HG02970 (cell line): ENCODE measurements around the gene UCN.

ENCODE experiments used
- ATAC-seq: cut with Tn5 transposase; IDR thresholded peaks from one replicate; pipeline ENCODE4 v1.9.1; 2021; ENCODE audit warnings: mild to moderate bottlenecking, moderate library complexity, moderate number of reproducible peaks; ENCODE audit not compliant: unreplicated experiment, low FRiP score

UCN gene

DNA sequence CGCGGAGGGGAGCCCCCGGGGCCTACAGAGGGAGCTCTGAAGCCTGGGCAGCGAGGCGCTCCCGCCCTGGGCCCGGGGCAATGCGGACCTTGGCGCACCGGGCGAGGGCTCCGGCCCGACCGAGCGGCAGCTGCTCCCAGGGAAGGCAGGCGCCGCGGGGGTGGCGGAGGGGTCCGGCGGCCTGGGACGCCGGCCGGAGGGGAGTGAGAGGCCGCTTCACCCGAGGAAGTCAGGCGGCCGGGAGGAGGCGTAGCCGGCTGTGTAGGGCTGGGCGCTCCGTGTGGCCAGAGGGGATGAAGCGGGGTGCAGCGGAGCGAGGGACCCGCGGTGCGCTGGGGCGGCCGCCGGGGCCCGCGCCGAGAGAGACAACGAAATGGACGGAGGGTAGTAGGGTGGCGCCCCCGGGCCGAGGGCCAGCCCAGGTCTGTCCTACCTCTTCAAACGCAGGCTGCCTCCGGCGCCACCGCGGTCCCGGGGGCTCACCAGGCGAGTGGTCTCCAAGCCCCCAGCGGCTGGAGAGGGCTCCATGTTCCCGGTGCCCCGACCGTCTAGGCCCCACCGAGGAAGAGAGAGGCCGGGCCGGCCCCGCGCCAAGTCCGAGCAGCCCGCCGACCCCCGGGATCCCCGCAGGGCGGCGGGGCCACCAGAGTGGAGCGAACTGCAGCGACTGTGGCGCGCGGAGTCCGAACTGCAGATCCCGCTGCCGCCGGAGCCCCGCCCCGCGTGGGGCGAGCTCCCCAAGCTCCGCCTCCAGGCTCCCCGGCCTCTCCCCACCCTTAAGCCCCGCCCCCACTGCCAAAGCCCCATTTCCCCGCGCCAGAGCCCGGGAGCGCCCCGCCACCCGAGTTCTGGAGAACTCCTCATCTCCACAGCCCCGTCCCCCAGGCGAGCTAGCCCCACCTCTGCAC, 45.6 kb downstream of the UCN start, which contains the start of gene SLC30A3:
SLC30A3 (minus strand) TSS at position 669 of the 908 bp plus-strand sequence; CDS start at position 528, 141 bp downstream.
- ATAC-seq: no peak

DNA sequence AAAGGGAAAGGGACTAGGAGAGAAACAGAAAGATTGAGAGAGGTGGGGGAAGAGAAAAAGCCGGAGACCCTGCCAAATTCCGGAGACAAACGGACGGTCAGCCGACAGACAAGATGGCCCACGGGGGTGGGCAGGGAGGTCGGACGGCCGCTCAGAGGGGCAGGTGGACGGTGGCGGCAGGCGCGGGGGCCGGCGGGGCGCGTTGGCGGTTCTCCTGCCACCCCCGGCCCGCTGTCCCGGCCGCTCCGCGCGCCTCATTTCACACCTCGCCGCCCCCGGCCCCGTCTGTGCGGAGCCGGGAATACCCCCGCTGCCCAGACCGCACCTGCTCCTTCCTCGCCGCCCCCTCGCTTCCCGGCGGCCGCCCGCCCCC, 46.3 kb downstream of the UCN start:
- ATAC-seq: no peak

DNA sequence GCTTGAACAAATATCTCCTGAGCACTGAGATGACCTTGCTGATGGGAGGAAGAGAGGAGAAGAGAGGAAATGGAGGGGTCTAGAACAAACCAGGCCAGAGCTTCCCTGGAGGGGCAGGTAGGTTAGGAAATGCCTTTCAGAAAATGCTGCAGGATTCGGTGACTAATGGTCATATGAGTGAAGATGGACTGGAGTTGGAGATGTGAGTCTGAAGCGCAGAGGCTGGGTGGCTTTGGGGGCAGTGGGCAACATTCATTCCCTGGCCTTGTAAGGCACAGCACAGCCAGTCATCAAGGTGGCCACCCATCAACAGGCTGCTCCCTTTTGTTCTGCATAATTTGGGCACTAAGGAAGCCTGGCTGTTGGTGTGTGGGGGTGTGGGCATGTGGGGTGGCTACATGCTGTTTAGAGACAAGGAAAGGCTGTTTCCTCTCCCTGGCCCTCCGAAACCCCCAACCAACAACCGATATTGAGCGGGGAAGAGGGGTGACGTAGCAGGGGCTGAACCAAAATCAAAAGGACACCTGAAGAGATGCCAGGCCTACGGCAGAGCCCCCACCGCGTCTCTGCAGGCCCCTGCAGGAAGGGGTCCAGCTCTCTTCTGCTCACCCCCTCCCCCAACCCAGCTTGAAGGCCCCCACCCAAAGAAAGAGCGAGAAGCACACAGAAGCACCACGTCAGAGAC, 46.9 kb downstream of the UCN start:
- ATAC-seq: no peak

DNA sequence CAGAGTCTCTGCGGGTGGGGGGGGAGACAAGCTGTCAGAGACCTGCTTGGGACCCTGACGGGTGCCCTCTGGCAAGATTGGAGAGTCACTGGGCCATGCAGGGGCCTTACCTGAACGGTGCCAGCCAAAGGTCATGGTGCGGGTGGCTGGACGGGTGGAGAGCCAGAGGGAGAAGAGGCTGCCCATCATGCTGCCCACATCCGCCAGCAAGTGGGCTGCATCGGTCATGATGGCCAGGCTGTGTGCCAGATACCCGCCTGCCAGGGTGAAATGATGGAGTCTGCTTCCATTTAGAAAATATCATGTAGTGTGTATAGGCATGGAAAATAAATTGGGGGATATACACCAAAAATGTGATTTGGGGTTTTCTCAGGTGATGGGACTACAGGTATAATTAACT, 50.2 kb downstream of the UCN start:
- ATAC-seq: no peak
